Adrenal gland (tissue), 5 donors: ENCODE measurements around the gene MMP10.
A peak's percentile ranks its signal among the peaks of the same experiment; 100 is the strongest.

Source experiments
- POLR2A ChIP-seq, 2 donors: fragments of 450-650 bp; IDR thresholded peaks; one replicate each; pipeline ENCODE4 v1.6.1; 2017; ENCODE audit warnings: antibody characterized with exemption in 2 of 2, mild to moderate bottlenecking in 2 of 2, moderate library complexity in 1 of 2
- TF ChIP-seq, protein P1 (sequence below), 6 experiments: fragments of 450-650 bp in 4 of 6; fragments of 200-600 bp in 2 of 6; sonication (generic) in 1 of 6; IDR thresholded peaks; 1 replicate in 5 of 6; 2 replicates in 1 of 6; pipeline versions ENCODE4 v1.5.1 to v1.8.0; 2016 to 2021; ENCODE audit warnings: antibody characterized with exemption in 6 of 6, mild to moderate bottlenecking in 2 of 6, moderate library complexity in 1 of 6
- donor health status: DM: no; HTN: no; CAD: no.

DNA sequence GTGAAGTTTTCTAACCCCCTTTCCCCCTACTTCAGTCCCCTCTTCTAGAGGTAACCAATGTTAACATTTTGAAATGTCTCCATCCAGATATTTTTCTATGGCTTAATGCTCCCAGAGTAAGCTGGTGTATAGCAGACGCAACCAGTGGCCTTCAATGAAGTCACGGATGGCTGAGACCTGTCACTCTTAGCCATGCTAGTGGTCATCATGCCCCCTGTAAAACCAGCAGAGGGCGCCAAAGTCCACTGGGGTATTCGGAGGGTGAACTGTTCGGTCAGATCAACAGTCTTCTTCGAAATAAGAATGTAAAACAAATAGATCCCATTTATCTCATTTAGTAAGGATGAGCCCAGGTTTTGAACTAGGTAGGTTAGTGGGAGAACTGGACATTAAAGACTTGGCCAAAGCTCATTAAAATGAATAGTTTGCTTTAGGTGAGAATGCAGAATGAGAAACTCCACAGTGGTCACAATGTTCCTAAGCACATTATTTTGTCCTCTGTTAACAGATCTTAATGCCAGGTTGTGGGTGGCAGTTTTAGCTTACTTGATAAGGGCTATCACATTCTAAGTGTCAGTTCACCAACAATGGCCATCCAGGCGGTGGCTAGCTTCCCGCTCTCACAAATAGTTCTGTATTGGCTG is 47.1 kb downstream of the MMP10 start:
- TF ChIP-seq POLR2A (IDR thresholded peaks at IDR 0.05), result no peak
- TF ChIP-seq, protein P1, sequence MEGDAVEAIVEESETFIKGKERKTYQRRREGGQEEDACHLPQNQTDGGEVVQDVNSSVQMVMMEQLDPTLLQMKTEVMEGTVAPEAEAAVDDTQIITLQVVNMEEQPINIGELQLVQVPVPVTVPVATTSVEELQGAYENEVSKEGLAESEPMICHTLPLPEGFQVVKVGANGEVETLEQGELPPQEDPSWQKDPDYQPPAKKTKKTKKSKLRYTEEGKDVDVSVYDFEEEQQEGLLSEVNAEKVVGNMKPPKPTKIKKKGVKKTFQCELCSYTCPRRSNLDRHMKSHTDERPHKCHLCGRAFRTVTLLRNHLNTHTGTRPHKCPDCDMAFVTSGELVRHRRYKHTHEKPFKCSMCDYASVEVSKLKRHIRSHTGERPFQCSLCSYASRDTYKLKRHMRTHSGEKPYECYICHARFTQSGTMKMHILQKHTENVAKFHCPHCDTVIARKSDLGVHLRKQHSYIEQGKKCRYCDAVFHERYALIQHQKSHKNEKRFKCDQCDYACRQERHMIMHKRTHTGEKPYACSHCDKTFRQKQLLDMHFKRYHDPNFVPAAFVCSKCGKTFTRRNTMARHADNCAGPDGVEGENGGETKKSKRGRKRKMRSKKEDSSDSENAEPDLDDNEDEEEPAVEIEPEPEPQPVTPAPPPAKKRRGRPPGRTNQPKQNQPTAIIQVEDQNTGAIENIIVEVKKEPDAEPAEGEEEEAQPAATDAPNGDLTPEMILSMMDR (IDR thresholded peaks at IDR 0.05), result peak; percentile 16 to 50 (median 34)
